SK-N-SH treated with all-trans-retinoic acid at 6 μM for 48 hours (cell line): ENCODE results near the gene TWIST2.

Experiments used
- ATAC-seq: fragments of 200-7000 bp; cut with Tn5 transposase; 3 replicates; pipeline ENCODE4 v1.9.1; 2020; ENCODE audit warnings: mild to moderate bottlenecking, moderate library complexity
- ARNTL ChIP-seq: fragments of 450-650 bp; formaldehyde crosslinking; IDR thresholded peaks from 2 replicates; pipeline ENCODE4 v1.5.0; 2020; ENCODE audit warnings: low read depth, mild to moderate bottlenecking, moderate library complexity, borderline replicate concordance
- BACH2 ChIP-seq: fragments of 250-450 bp; sonication (Bioruptor Pico); IDR thresholded peaks from 2 replicates; pipeline ENCODE4 v1.9.0; 2021; ENCODE audit warnings: mild to moderate bottlenecking, borderline replicate concordance
- CSDC2 ChIP-seq: fragments of 250-450 bp; sonication (Bioruptor Pico); IDR thresholded peaks from 2 replicates; pipeline ENCODE4 v1.5.0; 2020; ENCODE audit warnings: mild to moderate bottlenecking, moderate library complexity
- CSRNP3 ChIP-seq: fragments of 250-450 bp; sonication (Bioruptor Pico); IDR thresholded peaks from 2 replicates; pipeline ENCODE4 v1.5.1; 2021; ENCODE audit warnings: mild to moderate bottlenecking, moderate library complexity
- ESRRG ChIP-seq: fragments of 250-450 bp; sonication (Bioruptor Pico); IDR thresholded peaks from 2 replicates; pipeline ENCODE4 v1.6.1; 2021; ENCODE audit warnings: mild to moderate bottlenecking
- GLIS3 ChIP-seq: fragments of 250-450 bp; sonication (Bioruptor Pico); IDR thresholded peaks from 2 replicates; pipeline ENCODE4 v1.5.0; 2020; ENCODE audit warnings: mild to moderate bottlenecking, moderate library complexity
- ISL1 ChIP-seq: fragments of 250-450 bp; sonication (Bioruptor Pico); IDR thresholded peaks from 2 replicates; pipeline ENCODE4 v2.1.2; 2022; ENCODE audit warnings: mild to moderate bottlenecking, moderate library complexity
- OSR1 ChIP-seq: fragments of 250-450 bp; sonication (Bioruptor Pico); IDR thresholded peaks from 2 replicates; pipeline ENCODE4 v1.8.0; 2022; ENCODE audit warnings: moderate library complexity, mild to moderate bottlenecking, inconsistent platforms
- PPARA ChIP-seq: fragments of 250-450 bp; sonication (Bioruptor Pico); IDR thresholded peaks from 2 replicates; pipeline ENCODE4 v1.5.0; 2020; ENCODE audit warnings: mild to moderate bottlenecking, borderline replicate concordance
- RARB ChIP-seq: fragments of 250-450 bp; sonication (Bioruptor Pico); IDR thresholded peaks from 2 replicates; pipeline ENCODE4 v1.8.0; 2021; ENCODE audit warnings: mild to moderate bottlenecking, moderate library complexity
- SNAI2 ChIP-seq: fragments of 250-450 bp; sonication (Bioruptor Pico); IDR thresholded peaks from 2 replicates; pipeline ENCODE4 v1.5.0; 2020; ENCODE audit warnings: mild to moderate bottlenecking, moderate library complexity
- TCF4 ChIP-seq: fragments of 250-450 bp; sonication (Bioruptor Pico); IDR thresholded peaks from 2 replicates; pipeline ENCODE4 v1.8.0; 2021; ENCODE audit warnings: mild to moderate bottlenecking, moderate library complexity, borderline replicate concordance
- TOX ChIP-seq: fragments of 250-450 bp; sonication (Bioruptor Pico); IDR thresholded peaks from 2 replicates; pipeline ENCODE4 v1.8.0; 2021; ENCODE audit warnings: mild to moderate bottlenecking, moderate library complexity, borderline replicate concordance
- ZC3H10 ChIP-seq: fragments of 250-450 bp; sonication (Bioruptor Pico); IDR thresholded peaks from 2 replicates; pipeline ENCODE4 v1.5.1; 2021; ENCODE audit warnings: mild to moderate bottlenecking, moderate library complexity
- ZFP3 ChIP-seq: fragments of 250-450 bp; sonication (Bioruptor Pico); IDR thresholded peaks from 2 replicates; pipeline ENCODE4 v1.5.0; 2020; ENCODE audit warnings: mild to moderate bottlenecking, moderate library complexity
- ZFP30 ChIP-seq: fragments of 450-650 bp; formaldehyde crosslinking; IDR thresholded peaks from 2 replicates; pipeline ENCODE4 v1.5.0; 2022; ENCODE audit warnings: mild to moderate bottlenecking, moderate library complexity
- ZNF565 ChIP-seq: fragments of 450-650 bp; formaldehyde crosslinking; conservative IDR thresholded peaks from 2 replicates; pipeline ENCODE4 v1.5.0; 2020; ENCODE audit warnings: low read depth, mild to moderate bottlenecking, moderate library complexity
- ZNF70 ChIP-seq: fragments of 450-650 bp; formaldehyde crosslinking; IDR thresholded peaks from 2 replicates; pipeline ENCODE4 v1.5.0; 2020; ENCODE audit warnings: mild to moderate bottlenecking, moderate library complexity
- TF ChIP-seq, protein P1 (sequence below): fragments of 250-450 bp; sonication (Bioruptor Pico); IDR thresholded peaks from 2 replicates; pipeline ENCODE4 v1.8.0; 2020; ENCODE audit warnings: mild to moderate bottlenecking, moderate library complexity, borderline replicate concordance
- TF ChIP-seq, protein P2 (sequence below): fragments of 250-450 bp; sonication (Bioruptor Pico); IDR thresholded peaks from 2 replicates; pipeline ENCODE4 v1.5.0; 2020; ENCODE audit warnings: mild to moderate bottlenecking, moderate library complexity
- TF ChIP-seq, protein P3 (sequence below): fragments of 250-450 bp; sonication (Bioruptor Pico); IDR thresholded peaks from 2 replicates; pipeline ENCODE4 v1.8.0; 2021; ENCODE audit warnings: low read depth, mild to moderate bottlenecking, moderate library complexity, borderline replicate concordance

Gene TWIST2

DNA sequence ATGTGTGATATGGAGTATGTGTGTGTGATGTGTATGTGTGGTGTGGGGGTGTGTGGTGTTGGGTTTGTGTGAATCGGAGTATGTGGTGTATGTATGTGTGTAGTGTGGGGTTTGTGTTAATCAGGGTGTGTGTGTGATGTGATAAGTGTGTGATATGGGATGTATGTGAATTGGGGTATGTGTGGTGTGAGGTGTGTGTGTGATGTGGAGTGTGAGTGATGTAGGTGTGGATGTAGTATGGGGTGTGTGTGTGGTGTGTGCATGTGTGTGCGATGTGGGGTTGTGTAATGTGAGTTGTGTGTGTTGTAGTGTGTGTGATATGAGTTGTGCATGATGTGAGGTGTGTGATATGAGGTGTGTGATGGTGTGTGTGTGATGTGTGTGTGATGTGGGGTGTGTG lies 54.4 kb downstream of the TWIST2 start:
- no peak for TF ChIP-seq TCF4 (CRISPR knock-in tag)
- no peak for TF ChIP-seq ZNF70 (CRISPR knock-in tag)
- TF ChIP-seq ESRRG (CRISPR knock-in tag) = no peak
- ATAC-seq = no peak

DNA sequence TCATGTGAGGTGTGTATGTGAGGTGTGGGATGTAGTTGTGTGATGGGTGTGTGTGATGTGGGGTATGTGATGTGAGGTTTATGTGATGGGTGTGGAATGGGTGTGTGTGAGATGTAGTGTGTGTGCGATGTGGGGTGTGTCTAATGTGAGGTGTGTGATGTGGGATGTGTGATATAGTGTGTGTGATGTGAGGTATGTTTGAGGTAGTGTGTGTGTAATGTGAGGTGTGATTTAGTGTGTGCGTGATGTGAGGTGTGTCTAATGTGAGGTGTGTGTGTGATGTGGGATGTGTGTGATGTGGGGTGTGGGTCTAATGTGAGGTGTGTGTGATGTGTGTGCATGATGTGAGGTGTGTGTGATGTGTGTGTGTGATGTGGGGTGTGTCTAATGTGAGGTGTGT lies 55.3 kb downstream of the TWIST2 start:
- ATAC-seq = no peak
- TF ChIP-seq BACH2 (CRISPR knock-in tag) = no peak
- TF ChIP-seq ISL1 (CRISPR knock-in tag) = no peak
- TF ChIP-seq, protein P1, sequence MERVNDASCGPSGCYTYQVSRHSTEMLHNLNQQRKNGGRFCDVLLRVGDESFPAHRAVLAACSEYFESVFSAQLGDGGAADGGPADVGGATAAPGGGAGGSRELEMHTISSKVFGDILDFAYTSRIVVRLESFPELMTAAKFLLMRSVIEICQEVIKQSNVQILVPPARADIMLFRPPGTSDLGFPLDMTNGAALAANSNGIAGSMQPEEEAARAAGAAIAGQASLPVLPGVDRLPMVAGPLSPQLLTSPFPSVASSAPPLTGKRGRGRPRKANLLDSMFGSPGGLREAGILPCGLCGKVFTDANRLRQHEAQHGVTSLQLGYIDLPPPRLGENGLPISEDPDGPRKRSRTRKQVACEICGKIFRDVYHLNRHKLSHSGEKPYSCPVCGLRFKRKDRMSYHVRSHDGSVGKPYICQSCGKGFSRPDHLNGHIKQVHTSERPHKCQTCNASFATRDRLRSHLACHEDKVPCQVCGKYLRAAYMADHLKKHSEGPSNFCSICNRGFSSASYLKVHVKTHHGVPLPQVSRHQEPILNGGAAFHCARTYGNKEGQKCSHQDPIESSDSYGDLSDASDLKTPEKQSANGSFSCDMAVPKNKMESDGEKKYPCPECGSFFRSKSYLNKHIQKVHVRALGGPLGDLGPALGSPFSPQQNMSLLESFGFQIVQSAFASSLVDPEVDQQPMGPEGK (CRISPR knock-in tag) = no peak
- TF ChIP-seq ZNF70 (CRISPR knock-in tag) = no peak
- no peak for TF ChIP-seq TOX (CRISPR knock-in tag)
- TF ChIP-seq GLIS3 (CRISPR knock-in tag) = no peak
- no peak for TF ChIP-seq ZFP3 (CRISPR knock-in tag)
- no peak for TF ChIP-seq TCF4 (CRISPR knock-in tag)
- TF ChIP-seq, all 23 proteins: peak for 0

DNA sequence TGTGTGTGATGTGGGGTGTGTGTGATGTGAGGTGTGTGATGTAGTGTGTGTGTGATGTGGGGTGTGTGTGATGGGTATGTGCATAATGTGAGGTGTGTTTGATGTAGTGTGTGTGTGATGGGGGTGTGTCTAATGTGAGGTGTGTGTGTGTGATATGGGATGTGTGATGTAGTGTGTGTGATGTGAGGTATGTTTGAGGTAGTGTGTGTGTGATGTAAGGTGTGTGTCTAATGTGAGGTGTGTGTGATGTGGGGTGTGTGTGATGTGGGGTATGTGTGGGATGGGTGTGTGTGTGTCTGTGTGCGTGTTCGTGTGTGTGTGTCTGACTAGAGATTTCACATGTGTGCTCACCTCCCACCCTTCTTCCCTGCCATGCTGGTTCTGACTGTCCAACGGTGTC lies 56.3 kb downstream of the TWIST2 start:
- no peak for ATAC-seq
- TF ChIP-seq, protein P2, sequence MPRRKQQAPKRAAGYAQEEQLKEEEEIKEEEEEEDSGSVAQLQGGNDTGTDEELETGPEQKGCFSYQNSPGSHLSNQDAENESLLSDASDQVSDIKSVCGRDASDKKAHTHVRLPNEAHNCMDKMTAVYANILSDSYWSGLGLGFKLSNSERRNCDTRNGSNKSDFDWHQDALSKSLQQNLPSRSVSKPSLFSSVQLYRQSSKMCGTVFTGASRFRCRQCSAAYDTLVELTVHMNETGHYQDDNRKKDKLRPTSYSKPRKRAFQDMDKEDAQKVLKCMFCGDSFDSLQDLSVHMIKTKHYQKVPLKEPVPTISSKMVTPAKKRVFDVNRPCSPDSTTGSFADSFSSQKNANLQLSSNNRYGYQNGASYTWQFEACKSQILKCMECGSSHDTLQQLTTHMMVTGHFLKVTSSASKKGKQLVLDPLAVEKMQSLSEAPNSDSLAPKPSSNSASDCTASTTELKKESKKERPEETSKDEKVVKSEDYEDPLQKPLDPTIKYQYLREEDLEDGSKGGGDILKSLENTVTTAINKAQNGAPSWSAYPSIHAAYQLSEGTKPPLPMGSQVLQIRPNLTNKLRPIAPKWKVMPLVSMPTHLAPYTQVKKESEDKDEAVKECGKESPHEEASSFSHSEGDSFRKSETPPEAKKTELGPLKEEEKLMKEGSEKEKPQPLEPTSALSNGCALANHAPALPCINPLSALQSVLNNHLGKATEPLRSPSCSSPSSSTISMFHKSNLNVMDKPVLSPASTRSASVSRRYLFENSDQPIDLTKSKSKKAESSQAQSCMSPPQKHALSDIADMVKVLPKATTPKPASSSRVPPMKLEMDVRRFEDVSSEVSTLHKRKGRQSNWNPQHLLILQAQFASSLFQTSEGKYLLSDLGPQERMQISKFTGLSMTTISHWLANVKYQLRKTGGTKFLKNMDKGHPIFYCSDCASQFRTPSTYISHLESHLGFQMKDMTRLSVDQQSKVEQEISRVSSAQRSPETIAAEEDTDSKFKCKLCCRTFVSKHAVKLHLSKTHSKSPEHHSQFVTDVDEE (CRISPR knock-in tag) = no peak
- no peak for TF ChIP-seq BACH2 (CRISPR knock-in tag)
- TF ChIP-seq ZFP30 (CRISPR knock-in tag) = no peak
- no peak for TF ChIP-seq GLIS3 (CRISPR knock-in tag)
- TF ChIP-seq, protein P3, sequence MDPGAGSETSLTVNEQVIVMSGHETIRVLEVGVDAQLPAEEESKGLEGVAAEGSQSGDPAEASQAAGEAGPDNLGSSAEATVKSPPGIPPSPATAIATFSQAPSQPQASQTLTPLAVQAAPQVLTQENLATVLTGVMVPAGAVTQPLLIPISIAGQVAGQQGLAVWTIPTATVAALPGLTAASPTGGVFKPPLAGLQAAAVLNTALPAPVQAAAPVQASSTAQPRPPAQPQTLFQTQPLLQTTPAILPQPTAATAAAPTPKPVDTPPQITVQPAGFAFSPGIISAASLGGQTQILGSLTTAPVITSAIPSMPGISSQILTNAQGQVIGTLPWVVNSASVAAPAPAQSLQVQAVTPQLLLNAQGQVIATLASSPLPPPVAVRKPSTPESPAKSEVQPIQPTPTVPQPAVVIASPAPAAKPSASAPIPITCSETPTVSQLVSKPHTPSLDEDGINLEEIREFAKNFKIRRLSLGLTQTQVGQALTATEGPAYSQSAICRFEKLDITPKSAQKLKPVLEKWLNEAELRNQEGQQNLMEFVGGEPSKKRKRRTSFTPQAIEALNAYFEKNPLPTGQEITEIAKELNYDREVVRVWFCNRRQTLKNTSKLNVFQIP (CRISPR knock-in tag) = no peak
- TF ChIP-seq ZC3H10 (CRISPR knock-in tag) = no peak
- no peak for TF ChIP-seq ESRRG (CRISPR knock-in tag)
- no peak for TF ChIP-seq ZNF565 (CRISPR knock-in tag)
- no peak for TF ChIP-seq RARB (CRISPR knock-in tag)
- no peak for TF ChIP-seq ARNTL (CRISPR knock-in tag)
- no peak for TF ChIP-seq PPARA (CRISPR knock-in tag)
- TF ChIP-seq OSR1 (CRISPR knock-in tag) = no peak
- no peak for TF ChIP-seq ISL1 (CRISPR knock-in tag)
- TF ChIP-seq, protein P1 (CRISPR knock-in tag) = no peak

DNA sequence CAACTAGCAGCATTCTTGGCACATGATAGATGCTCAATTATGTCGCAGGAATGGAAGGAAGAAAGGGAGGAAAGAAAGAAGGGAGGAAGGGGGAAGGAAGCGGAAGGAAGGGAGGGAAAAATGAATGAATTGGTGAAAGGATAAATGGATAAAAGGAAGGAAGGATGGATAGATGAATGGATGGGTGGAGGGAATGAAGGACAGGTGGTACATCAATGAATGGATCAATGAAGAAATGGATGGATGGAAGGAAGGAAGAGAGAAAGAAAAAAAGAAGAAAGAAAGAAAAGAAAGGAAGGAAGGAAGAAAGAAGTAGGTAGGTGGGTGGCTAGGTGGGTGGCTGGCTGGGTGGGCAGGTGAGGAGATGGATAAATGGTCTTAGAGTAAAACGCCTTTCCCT lies 56.8 kb downstream of the TWIST2 start:
- no peak for ATAC-seq
- TF ChIP-seq ZFP3 (CRISPR knock-in tag) = no peak
- TF ChIP-seq ZNF70 (CRISPR knock-in tag) = no peak
- TF ChIP-seq RARB (CRISPR knock-in tag) = no peak
- TF ChIP-seq TOX (CRISPR knock-in tag) = no peak
- TF ChIP-seq ZNF565 (CRISPR knock-in tag) = no peak
- no peak for TF ChIP-seq CSDC2 (CRISPR knock-in tag)
- TF ChIP-seq CSRNP3 (CRISPR knock-in tag) = no peak
- no peak for TF ChIP-seq SNAI2 (CRISPR knock-in tag)
- TF ChIP-seq ARNTL (CRISPR knock-in tag) = no peak
- TF ChIP-seq OSR1 (CRISPR knock-in tag) = no peak
